ENCODE results near the gene EIF2B5.

Gene EIF2B5

DNA sequence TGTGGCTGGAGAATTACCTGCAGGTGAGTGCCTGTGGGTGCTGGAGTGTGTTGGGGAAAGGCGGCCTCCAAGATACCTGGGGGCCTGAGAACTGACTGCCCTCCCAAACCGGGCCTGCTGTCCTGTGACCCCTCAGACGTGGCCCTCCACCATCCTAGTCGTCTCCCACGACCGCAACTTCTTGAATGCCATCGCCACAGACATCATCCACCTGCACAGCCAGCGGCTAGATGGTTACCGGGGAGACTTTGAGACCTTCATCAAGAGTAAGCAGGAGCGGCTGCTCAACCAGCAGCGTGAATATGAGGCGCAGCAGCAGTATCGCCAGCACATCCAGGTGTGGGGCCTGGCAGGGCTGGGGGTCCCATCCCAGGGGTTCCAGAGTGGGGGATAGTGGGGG is 54.3 kb downstream of the EIF2B5 start:
- TF ChIP-seq, protein P1, sequence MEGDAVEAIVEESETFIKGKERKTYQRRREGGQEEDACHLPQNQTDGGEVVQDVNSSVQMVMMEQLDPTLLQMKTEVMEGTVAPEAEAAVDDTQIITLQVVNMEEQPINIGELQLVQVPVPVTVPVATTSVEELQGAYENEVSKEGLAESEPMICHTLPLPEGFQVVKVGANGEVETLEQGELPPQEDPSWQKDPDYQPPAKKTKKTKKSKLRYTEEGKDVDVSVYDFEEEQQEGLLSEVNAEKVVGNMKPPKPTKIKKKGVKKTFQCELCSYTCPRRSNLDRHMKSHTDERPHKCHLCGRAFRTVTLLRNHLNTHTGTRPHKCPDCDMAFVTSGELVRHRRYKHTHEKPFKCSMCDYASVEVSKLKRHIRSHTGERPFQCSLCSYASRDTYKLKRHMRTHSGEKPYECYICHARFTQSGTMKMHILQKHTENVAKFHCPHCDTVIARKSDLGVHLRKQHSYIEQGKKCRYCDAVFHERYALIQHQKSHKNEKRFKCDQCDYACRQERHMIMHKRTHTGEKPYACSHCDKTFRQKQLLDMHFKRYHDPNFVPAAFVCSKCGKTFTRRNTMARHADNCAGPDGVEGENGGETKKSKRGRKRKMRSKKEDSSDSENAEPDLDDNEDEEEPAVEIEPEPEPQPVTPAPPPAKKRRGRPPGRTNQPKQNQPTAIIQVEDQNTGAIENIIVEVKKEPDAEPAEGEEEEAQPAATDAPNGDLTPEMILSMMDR (conservative IDR thresholded peaks at IDR 0.05; ENCODE audit: low read length): no peak
- no peak overlapping the region for H3K4me3 ChIP-seq (ENCODE audit: low read length)
- DNase-seq (ENCODE audit: low read depth): no peak

GRCh38 chr3:184192889-184193288 is 57.7 kb downstream of the EIF2B5 start:
- no peak for DNase-seq (ENCODE audit: low read depth)
- no peak overlapping the region for H3K4me3 ChIP-seq (ENCODE audit: low read length)
- TF ChIP-seq, protein P1 (conservative IDR thresholded peaks at IDR 0.05; ENCODE audit: low read length): no peak

DNA sequence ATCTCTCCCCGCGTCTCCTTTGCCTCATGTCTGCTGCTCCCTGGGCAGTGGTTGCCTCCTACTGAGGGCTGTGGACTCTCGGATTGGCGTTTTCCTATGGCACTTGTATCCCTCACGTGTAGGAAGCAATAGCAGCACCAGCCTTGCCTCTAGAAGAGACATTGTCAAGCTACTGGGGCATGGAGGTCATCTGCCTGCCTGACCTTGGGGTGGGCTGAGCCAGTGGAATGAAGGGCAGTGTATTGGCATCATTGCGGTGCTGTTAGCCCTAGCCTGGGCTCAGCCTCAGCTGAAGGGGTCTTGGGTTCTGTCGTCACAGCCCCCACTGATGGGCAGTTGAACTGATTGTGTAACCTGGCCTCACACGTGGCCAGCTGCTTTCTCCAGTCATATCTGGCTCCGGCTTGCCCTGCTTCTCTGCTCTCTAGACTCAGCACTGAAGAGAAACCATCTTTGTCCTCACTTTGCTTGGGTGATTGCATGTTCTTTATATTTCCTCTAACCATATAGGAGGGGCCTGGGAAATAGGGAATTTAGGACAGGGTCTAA is 58.9 kb downstream of the EIF2B5 start:
- TF ChIP-seq, protein P1 (conservative IDR thresholded peaks at IDR 0.05; ENCODE audit: low read length): no peak
- no peak for DNase-seq (ENCODE audit: low read depth)
- no peak overlapping the region for H3K4me3 ChIP-seq (ENCODE audit: low read length)

All from AG10803 (cell line).